Measurements from ENCODE around the gene PNPLA7.

The PNPLA7 gene

DNA sequence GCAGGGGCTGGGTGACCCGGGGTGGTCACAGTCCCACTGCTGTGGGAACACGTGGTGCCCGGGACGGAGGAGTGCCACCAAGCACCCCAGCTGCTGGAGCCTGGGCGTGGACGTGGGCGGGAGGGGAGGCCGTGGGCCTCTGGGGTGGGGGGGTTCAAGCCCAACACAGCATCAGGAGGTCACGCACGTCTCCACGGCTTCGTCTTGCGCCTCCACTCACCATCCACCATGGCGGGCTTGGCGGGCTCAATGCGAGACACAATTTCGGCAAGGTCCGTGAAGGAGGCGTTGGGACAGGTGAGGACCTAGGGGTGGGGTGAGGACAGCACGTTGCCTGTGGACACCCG lies 88.9 kb downstream of the PNPLA7 start:
- H3K27me3 ChIP-seq (ENCODE audit: insufficient read depth, low read length, poor library complexity): peaks cover 7% of the 10 kb centered on the region
- no peak overlapping the region for H3K9ac ChIP-seq (ENCODE audit: low read depth, low read length)
- peak overlapping the region; percentile 47; the same call in 1 of the 2 replicates for H3K4me2 ChIP-seq (ENCODE audit: insufficient read depth, low read length)
- no peak for TF ChIP-seq EZH2 (IDR thresholded peaks at IDR 0.05; ENCODE audit: borderline replicate concordance, low read depth, low read length, severe bottlenecking)
- TF ChIP-seq, protein P1, sequence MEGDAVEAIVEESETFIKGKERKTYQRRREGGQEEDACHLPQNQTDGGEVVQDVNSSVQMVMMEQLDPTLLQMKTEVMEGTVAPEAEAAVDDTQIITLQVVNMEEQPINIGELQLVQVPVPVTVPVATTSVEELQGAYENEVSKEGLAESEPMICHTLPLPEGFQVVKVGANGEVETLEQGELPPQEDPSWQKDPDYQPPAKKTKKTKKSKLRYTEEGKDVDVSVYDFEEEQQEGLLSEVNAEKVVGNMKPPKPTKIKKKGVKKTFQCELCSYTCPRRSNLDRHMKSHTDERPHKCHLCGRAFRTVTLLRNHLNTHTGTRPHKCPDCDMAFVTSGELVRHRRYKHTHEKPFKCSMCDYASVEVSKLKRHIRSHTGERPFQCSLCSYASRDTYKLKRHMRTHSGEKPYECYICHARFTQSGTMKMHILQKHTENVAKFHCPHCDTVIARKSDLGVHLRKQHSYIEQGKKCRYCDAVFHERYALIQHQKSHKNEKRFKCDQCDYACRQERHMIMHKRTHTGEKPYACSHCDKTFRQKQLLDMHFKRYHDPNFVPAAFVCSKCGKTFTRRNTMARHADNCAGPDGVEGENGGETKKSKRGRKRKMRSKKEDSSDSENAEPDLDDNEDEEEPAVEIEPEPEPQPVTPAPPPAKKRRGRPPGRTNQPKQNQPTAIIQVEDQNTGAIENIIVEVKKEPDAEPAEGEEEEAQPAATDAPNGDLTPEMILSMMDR (IDR thresholded peaks at IDR 0.05; ENCODE audit: borderline replicate concordance, extremely low read depth, low read length, poor library complexity, severe bottlenecking): no peak
- peaks cover 45% of the 10 kb centered on the region for H4K20me1 ChIP-seq (ENCODE audit: insufficient read depth, low read length)
- H3K27ac ChIP-seq (ENCODE audit: low read length): no peak overlapping the region
- no peaks in the 10 kb centered on the region for H3K9me3 ChIP-seq (ENCODE audit: insufficient read depth, low read length, severe bottlenecking)
- peaks cover 16% of the 10 kb centered on the region for H3K4me1 ChIP-seq (ENCODE audit: insufficient read depth, low read length)
- H3K36me3 ChIP-seq (ENCODE audit: insufficient read depth, low read length): no peaks in the 10 kb centered on the region
- ATAC-seq (ENCODE audit: insufficient read depth, low read depth) (no peak), DNase-seq (no peak)
- H3K4me3 ChIP-seq (ENCODE audit: low read depth in 1 of 2, low read length in 2 of 2): no peak overlapping the region
- no peaks in the 10 kb centered on the region for H3K79me2 ChIP-seq (ENCODE audit: insufficient read depth, low read length)
- no peak overlapping the region for H2AFZ ChIP-seq (ENCODE audit: low read depth, low read length)

- Histone ChIP-seq H3K36me3 (ENCODE audit: insufficient read depth, low read length) (no peaks in the 10 kb centered on the region), H2AFZ (ENCODE audit: low read depth, low read length) (no peak overlapping the region), H3K79me2 (ENCODE audit: insufficient read depth, low read length) (no peaks in the 10 kb centered on the region), H3K4me2 (ENCODE audit: insufficient read depth, low read length) (no peak overlapping the region), H3K4me1 (ENCODE audit: insufficient read depth, low read length) (peaks cover 16% of the 10 kb centered on the region), H3K27me3 (ENCODE audit: insufficient read depth, low read length, poor library complexity) (peaks cover 7% of the 10 kb centered on the region), H3K9ac (ENCODE audit: low read depth, low read length) (no peak overlapping the region), H3K4me3 (ENCODE audit: low read depth in 1 of 2, low read length in 2 of 2) (no peak overlapping the region), H3K9me3 (ENCODE audit: insufficient read depth, low read length, severe bottlenecking) (no peaks in the 10 kb centered on the region), H4K20me1 (ENCODE audit: insufficient read depth, low read length) (peaks cover 48% of the 10 kb centered on the region), H3K27ac (ENCODE audit: low read length) (no peak overlapping the region)
- TF ChIP-seq, protein P1 (IDR thresholded peaks at IDR 0.05; ENCODE audit: borderline replicate concordance, extremely low read depth, low read length, poor library complexity, severe bottlenecking): no peak
- TF ChIP-seq EZH2 (IDR thresholded peaks at IDR 0.05; ENCODE audit: borderline replicate concordance, low read depth, low read length, severe bottlenecking): no peak
- DNase-seq (no peak), ATAC-seq (ENCODE audit: insufficient read depth, low read depth) (no peak)
Observed at GRCh38 chr9:137460363-137461315, 89.6 kb downstream of the PNPLA7 start.

GRCh38 chr9:137459601-137460362 lies 90.4 kb downstream of the PNPLA7 start:
- no peaks in the 10 kb centered on the region for H3K9me3 ChIP-seq (ENCODE audit: insufficient read depth, low read length, severe bottlenecking)
- no peak overlapping the region for H3K9ac ChIP-seq (ENCODE audit: low read depth, low read length)
- no peaks in the 10 kb centered on the region for H3K79me2 ChIP-seq (ENCODE audit: insufficient read depth, low read length)
- no peak overlapping the region for H3K4me3 ChIP-seq (ENCODE audit: low read depth in 1 of 2, low read length in 2 of 2)
- ATAC-seq (ENCODE audit: insufficient read depth, low read depth) (no peak), DNase-seq (no peak)
- H3K36me3 ChIP-seq (ENCODE audit: insufficient read depth, low read length): no peaks in the 10 kb centered on the region
- H3K27me3 ChIP-seq (ENCODE audit: insufficient read depth, low read length, poor library complexity): peaks cover 7% of the 10 kb centered on the region
- no peak overlapping the region for H2AFZ ChIP-seq (ENCODE audit: low read depth, low read length)
- no peak overlapping the region for H3K27ac ChIP-seq (ENCODE audit: low read length)
- no peak overlapping the region for H3K4me2 ChIP-seq (ENCODE audit: insufficient read depth, low read length)
- peaks cover 56% of the 10 kb centered on the region for H4K20me1 ChIP-seq (ENCODE audit: insufficient read depth, low read length)
- no peak for TF ChIP-seq EZH2 (IDR thresholded peaks at IDR 0.05; ENCODE audit: borderline replicate concordance, low read depth, low read length, severe bottlenecking)
- TF ChIP-seq, protein P1 (IDR thresholded peaks at IDR 0.05; ENCODE audit: borderline replicate concordance, extremely low read depth, low read length, poor library complexity, severe bottlenecking): no peak
- peaks cover 16% of the 10 kb centered on the region for H3K4me1 ChIP-seq (ENCODE audit: insufficient read depth, low read length)
